Brain microvascular endothelial cell (primary cell): ENCODE measurements around the gene TCAP.

ENCODE experiments used
- DNase-seq: peaks from one replicate; pipeline ENCODE4 v3.0.0-alpha.2; 2020
- H3K27ac ChIP-seq: fragments of 250-450 bp; sonication (Bioruptor Pico); 2 replicates; pipeline ENCODE4 v1.5.1; 2020; ENCODE audit warnings: mild to moderate bottlenecking, moderate library complexity
- H3K27me3 ChIP-seq: fragments of 250-450 bp; sonication (Bioruptor Pico); replicated peaks from 2 replicates; pipeline ENCODE4 v1.5.1; 2020; ENCODE audit warnings: mild to moderate bottlenecking
- H3K36me3 ChIP-seq: fragments of 250-450 bp; sonication (Bioruptor Pico); replicated peaks from 2 replicates; pipeline ENCODE4 v1.5.1; 2020; ENCODE audit warnings: mild to moderate bottlenecking
- H3K4me3 ChIP-seq: 2 replicates; pipeline ENCODE4 v1.5.1; 2011; ENCODE audit warnings: low read depth, mild to moderate bottlenecking, control low read depth, low read length, moderate library complexity
- in situ Hi-C: cut with HindIII; loops from 2 replicates; pipeline ENCODE4 v1.10.0; 2017; ENCODE audit warnings: low sequenced_read_pairs, low pct_ligation_motif_present
- TF ChIP-seq, protein P1 (sequence below): IDR thresholded peaks from 2 replicates; pipeline ENCODE4 v1.5.1; 2011; ENCODE audit warnings: low read depth, mild to moderate bottlenecking, moderate library complexity, low read length, control low read depth, inconsistent platforms; ENCODE audit errors: missing control alignments

TCAP gene

DNA sequence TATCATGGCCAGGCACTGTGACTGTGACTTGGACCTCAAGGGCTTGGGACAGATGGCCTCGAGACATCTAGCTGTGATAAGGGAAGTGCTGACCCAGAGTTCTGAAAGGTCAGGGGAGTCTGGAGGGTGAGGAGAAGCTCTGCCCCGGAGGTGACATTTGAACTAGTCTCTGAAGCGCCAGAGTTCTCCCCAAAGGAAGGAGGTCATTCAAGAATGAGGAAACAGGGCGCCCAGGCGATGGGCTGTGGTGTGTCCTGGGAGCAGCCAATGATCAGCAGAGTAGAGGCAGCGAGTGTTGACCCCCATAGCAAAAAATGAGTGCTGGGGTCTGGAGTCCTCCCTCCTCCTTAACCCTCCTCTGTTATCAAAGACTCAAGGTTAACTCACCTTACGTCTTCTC, 23.3 kb upstream of the TCAP start:
- no peak for DNase-seq
- Histone ChIP-seq H3K27me3 (no peaks in the 10 kb centered on the region), H3K36me3 (no peaks in the 10 kb centered on the region), H3K27ac (no peak overlapping the region), H3K4me3 (no peak overlapping the region)
- TF ChIP-seq, protein P1, sequence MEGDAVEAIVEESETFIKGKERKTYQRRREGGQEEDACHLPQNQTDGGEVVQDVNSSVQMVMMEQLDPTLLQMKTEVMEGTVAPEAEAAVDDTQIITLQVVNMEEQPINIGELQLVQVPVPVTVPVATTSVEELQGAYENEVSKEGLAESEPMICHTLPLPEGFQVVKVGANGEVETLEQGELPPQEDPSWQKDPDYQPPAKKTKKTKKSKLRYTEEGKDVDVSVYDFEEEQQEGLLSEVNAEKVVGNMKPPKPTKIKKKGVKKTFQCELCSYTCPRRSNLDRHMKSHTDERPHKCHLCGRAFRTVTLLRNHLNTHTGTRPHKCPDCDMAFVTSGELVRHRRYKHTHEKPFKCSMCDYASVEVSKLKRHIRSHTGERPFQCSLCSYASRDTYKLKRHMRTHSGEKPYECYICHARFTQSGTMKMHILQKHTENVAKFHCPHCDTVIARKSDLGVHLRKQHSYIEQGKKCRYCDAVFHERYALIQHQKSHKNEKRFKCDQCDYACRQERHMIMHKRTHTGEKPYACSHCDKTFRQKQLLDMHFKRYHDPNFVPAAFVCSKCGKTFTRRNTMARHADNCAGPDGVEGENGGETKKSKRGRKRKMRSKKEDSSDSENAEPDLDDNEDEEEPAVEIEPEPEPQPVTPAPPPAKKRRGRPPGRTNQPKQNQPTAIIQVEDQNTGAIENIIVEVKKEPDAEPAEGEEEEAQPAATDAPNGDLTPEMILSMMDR: no peak
- in situ Hi-C loops: no loop called here

DNA sequence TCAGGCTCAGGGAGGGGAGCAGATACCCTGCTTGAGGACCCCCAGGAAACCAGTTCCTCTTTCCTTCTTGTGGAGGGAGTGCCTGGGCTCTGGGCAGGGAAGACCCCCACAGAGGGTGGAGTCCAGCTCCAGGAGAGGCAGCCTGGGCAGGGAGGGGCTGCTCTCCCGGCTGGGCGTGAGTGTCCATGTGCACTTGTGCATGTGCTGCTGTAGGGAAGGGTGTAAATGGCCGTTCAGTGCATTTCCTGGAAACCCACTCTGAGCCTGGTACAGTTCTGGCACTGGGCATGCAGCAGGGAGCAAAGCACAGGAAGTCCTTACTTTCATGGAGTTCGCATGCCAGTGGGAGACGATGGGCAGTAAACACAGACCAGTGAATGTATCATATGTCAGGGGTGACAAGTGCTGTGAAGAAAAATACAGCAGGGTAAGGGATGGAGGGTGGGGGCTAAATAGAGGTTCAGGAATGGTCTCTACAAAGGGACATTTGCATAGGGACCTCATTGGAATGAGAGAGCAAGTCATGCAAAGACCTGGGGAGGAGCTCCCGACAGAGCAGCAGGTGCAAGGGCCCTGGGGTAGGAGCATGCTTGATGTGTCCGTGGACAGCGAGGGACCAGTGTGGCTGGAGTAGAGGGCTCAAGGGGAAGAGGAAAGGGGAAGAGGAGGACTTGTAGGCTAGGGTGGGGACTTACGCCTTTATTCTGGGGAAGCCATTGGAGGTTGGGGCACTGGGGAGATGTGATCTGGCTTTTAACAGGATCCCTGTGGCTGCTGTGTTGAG, 22.7 kb upstream of the TCAP start:
- no peaks in the 10 kb centered on the region for H3K27me3 ChIP-seq
- DNase-seq: no peak
- no peak overlapping the region for H3K27ac ChIP-seq
- H3K4me3 ChIP-seq: no peak overlapping the region
- H3K36me3 ChIP-seq: no peaks in the 10 kb centered on the region
- TF ChIP-seq, protein P1: no peak
- in situ Hi-C loops: no loop called here

DNA sequence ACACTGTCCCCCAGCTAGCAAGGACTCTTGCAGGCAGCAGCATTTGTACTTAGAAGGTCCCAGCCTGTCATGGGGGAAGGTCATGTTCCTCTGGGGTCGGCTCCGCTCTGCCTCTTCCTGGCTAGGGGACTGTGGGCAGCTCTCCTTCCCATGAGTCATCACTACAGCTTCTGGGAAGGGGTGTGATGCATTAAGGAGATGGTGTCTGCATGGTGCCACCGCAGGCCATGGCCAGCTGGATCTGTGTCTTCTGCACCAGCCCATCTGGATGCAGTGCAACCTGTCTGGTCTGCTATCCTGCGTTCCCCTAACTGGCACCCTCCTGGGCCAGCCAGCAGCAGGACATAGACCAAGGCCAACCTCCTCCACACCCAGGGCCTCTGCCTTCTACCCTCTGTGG, 21.9 kb upstream of the TCAP start:
- Histone ChIP-seq H3K36me3 (no peaks in the 10 kb centered on the region), H3K27ac (no peak overlapping the region), H3K4me3 (no peak overlapping the region), H3K27me3 (no peaks in the 10 kb centered on the region)
- TF ChIP-seq, protein P1: no peak
- peak; percentile 12 for DNase-seq
- in situ Hi-C loops: no loop called here

DNA sequence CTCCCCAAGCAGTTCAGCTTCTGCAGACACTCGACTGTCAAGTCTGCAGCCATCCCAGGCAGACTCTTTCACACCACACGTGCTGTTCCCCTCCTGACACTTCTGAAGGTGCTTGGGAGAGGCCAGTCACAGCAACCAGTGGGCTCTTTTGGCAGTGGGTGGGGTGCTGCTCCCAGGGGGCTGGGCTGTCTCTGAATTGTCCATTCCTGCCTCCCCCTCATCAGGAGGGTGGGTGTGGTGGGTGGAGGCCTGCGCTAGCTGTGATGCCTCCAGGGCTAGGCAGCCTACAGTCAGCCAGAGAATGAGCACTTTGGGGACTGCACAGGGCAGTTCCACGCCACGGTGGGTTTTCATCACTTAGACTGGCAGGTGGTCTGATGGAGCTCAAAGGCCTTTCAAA, 17.9 kb upstream of the TCAP start:
- H3K4me3 ChIP-seq: no peak overlapping the region
- TF ChIP-seq, protein P1: no peak
- no peaks in the 10 kb centered on the region for H3K27me3 ChIP-seq
- no peaks in the 10 kb centered on the region for H3K36me3 ChIP-seq
- no peak overlapping the region for H3K27ac ChIP-seq
- in situ Hi-C loops: no loop called here
- DNase-seq: no peak

DNA sequence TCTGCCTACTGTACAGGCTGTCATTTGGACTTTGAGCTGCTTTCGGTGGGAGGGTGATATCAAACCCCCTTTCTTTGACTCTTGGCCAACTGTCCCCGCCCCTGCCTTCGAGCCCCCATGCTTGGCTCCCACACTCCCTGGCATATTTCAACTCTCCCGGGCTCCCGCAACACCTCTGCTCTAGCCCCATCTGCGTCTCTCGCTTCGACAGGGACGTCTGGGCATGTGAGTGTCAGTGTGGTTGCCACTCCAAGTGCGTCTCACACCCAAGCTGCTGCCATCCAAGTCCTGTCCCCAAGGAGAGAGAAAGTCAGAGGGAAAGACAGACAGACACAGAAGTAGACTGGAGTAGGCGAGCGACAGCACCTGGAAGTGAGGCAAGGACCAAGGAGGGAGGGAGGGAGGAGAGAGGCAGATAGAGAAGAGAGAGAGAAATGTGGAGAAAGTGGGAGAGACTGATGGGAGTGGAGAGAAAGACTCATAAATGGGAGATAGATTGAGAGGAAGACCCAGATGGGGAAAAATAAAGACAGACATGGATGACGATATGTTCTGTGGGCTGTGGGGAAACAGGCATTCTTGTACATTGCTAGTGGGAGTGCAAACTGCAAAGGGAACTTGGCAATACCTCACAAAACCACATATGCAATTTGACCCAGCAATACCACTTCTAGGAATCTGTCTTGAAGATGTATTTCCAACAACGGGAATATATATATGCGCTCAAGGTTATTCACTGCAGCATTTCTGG, 16.4 kb upstream of the TCAP start:
- H3K27me3 ChIP-seq: no peaks in the 10 kb centered on the region
- H3K4me3 ChIP-seq: no peak overlapping the region
- no peak overlapping the region for H3K27ac ChIP-seq
- H3K36me3 ChIP-seq: no peaks in the 10 kb centered on the region
- TF ChIP-seq, protein P1: no peak
- in situ Hi-C loops: no loop called here
- no peak for DNase-seq
